Gastroesophageal sphincter (tissue), 3 donors: Measurements from ENCODE around the gene IL34.

Experiments used
- CTCF ChIP-seq, 4 experiments: fragments of 200-600 bp in 2 of 4; fragments of 450-650 bp in 2 of 4; sonication (generic) in 1 of 4; IDR thresholded peaks; one replicate each; pipeline ENCODE4 v1.5.1; 2017 to 2019; ENCODE audit warnings: antibody characterized with exemption in 4 of 4, mild to moderate bottlenecking in 2 of 4, moderate library complexity in 2 of 4
- EP300 ChIP-seq: sonication (generic); formaldehyde crosslinking; IDR thresholded peaks from one replicate; pipeline ENCODE4 v1.6.1; 2017; ENCODE audit warnings: antibody characterized with exemption, mild to moderate bottlenecking
- POLR2A ChIP-seq, 2 donors: fragments of 450-650 bp; IDR thresholded peaks; one replicate each; pipeline ENCODE4 v1.6.1; 2017; ENCODE audit warnings: antibody characterized with exemption in 2 of 2, mild to moderate bottlenecking in 2 of 2, moderate library complexity in 1 of 2

GRCh38 chr16:70661918-70662641, 15.7 kb downstream of the IL34 start:
- TF ChIP-seq CTCF (IDR thresholded peaks at IDR 0.05) (no peak), EP300 (no peak), POLR2A (IDR thresholded peaks at IDR 0.05) (no peak)
